ENCODE data around the gene BRI3. TPM values are rescaled to one million over a fixed set of nuclear protein-coding genes. Genes with fewer than 3 reads are reported as not detected.

BRI3 gene
- total RNA-seq, 2 experiments from 2014 or later, result 68.0 to 76.5 TPM

GRCh38 chr7:98295467-98296192, 14.1 kb downstream of the BRI3 start:
- Mint-ChIP-seq H3K9me3 (no peaks in the 10 kb centered on the region), H3K27me3 (no peaks in the 10 kb centered on the region), H3K4me1 (ENCODE audit: low read depth) (no peaks in the 10 kb centered on the region), H3K36me3 (ENCODE audit: low read depth) (peaks cover 14% of the 10 kb centered on the region), H3K4me3 (no peak overlapping the region), H3K27ac (no peak overlapping the region)
- ATAC-seq (ENCODE audit: poor library complexity) (no peak), DNase-seq (no peak)
- TF ChIP-seq CTCF (IDR thresholded peaks at IDR 0.05), result no peak
- no peaks in the 10 kb centered on the region for H3K27me3 ChIP-seq (ENCODE audit: control insufficient read depth in 1 of 2, insufficient read depth in 2 of 2, low read length in 2 of 2)
- H3K4me1 ChIP-seq (ENCODE audit: insufficient read depth, low read length), result no peaks in the 10 kb centered on the region
- no peak overlapping the region for H3K27ac ChIP-seq (ENCODE audit: low read depth in 1 of 2, low read length in 2 of 2)
- intact Hi-C loops (cut with DNase I, micrococcal nuclease), result loop anchor here (5.0 to 10.0 kb wide), 2 partner anchors 449 to 452 kb away; no protein-coding TSS in a partner anchor
- H3K4me3 ChIP-seq (ENCODE audit: low read length), result no peak overlapping the region
- H3K9me3 ChIP-seq (ENCODE audit: control insufficient read depth in 1 of 2, insufficient read depth in 1 of 2, low read length in 2 of 2), result no peaks in the 10 kb centered on the region
- CTCF ChIA-PET, result no interaction called here
- POLR2A ChIA-PET, result no interaction called here
- H3K36me3 ChIP-seq (ENCODE audit: insufficient read depth, low read length), result peaks cover 21% of the 10 kb centered on the region

GRCh38 chr7:98296833-98297232, 15.3 kb downstream of the BRI3 start:
- H3K27me3 Mint-ChIP-seq, result no peaks in the 10 kb centered on the region
- no peak overlapping the region for H3K4me3 Mint-ChIP-seq
- CTCF ChIA-PET, result no interaction called here
- Histone ChIP-seq H3K9me3 (ENCODE audit: control insufficient read depth in 1 of 2, insufficient read depth in 1 of 2, low read length in 2 of 2) (no peaks in the 10 kb centered on the region), H3K4me3 (ENCODE audit: low read length) (no peak overlapping the region), H3K36me3 (ENCODE audit: insufficient read depth, low read length) (peaks cover 14% of the 10 kb centered on the region), H3K27ac (ENCODE audit: low read depth in 1 of 2, low read length in 2 of 2) (no peak overlapping the region), H3K4me1 (ENCODE audit: insufficient read depth, low read length) (no peaks in the 10 kb centered on the region), H3K27me3 (ENCODE audit: control insufficient read depth in 1 of 2, insufficient read depth in 2 of 2, low read length in 2 of 2) (no peaks in the 10 kb centered on the region)
- no peak for TF ChIP-seq CTCF (IDR thresholded peaks at IDR 0.05)
- ATAC-seq (ENCODE audit: poor library complexity) (no peak), DNase-seq (no peak)
- H3K4me1 Mint-ChIP-seq (ENCODE audit: low read depth), result no peaks in the 10 kb centered on the region
- POLR2A ChIA-PET, result no interaction called here
- peaks cover 13% of the 10 kb centered on the region for H3K36me3 Mint-ChIP-seq (ENCODE audit: low read depth)
- intact Hi-C loops (cut with DNase I, micrococcal nuclease), result loop anchor here (5.0 to 10.0 kb wide), 2 partner anchors 448 to 450 kb away; no protein-coding TSS in a partner anchor
- no peaks in the 10 kb centered on the region for H3K9me3 Mint-ChIP-seq
- H3K27ac Mint-ChIP-seq, result no peak overlapping the region

DNA sequence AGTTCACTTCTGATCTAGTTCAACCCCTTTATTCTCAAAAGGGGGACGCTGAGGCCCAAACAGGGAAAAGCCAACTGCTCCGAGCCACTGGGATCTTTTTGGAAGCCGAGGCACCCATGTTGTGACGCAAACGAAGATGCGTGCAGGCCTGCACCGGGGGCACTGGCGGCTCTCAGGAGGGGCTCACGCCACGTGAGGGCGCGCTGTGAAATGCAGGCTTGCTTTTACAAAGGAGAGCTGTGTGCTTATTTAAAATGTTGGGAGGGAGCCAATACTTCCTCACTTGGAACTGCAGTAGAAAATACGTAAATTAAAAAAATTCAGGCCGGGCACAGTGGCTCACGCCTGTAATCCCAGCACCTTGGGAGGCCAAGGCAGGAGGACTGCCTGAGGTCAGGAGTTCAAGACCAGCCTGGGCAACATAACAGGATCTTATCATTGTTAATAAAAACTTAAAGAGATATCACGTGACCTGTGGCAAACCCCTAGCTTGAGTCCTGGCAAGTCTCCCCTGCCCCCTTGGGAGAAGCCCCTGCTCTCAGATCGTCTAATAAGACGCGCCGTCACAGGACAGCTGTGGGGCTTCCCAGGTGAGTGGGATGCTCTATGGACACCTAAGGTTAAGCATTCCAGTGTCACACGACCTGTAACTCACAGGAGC, 16.3 kb downstream of the BRI3 start:
- H3K27ac ChIP-seq (ENCODE audit: low read depth in 1 of 2, low read length in 2 of 2), result no peak overlapping the region
- no peaks in the 10 kb centered on the region for H3K9me3 ChIP-seq (ENCODE audit: control insufficient read depth in 1 of 2, insufficient read depth in 1 of 2, low read length in 2 of 2)
- ATAC-seq (ENCODE audit: poor library complexity), result no peak
- H3K4me3 ChIP-seq (ENCODE audit: low read length), result no peak overlapping the region
- intact Hi-C loops (cut with DNase I, micrococcal nuclease), result loop anchor here (5.0 to 10.0 kb wide), 2 partner anchors 447 to 450 kb away; no protein-coding TSS in a partner anchor
- Mint-ChIP-seq H3K4me3 (no peak overlapping the region), H3K9me3 (no peaks in the 10 kb centered on the region), H3K27ac (no peak overlapping the region), H3K36me3 (ENCODE audit: low read depth) (peaks cover 5% of the 10 kb centered on the region), H3K4me1 (ENCODE audit: low read depth) (no peaks in the 10 kb centered on the region), H3K27me3 (no peaks in the 10 kb centered on the region)
- DNase-seq, result no peak
- TF ChIP-seq CTCF (IDR thresholded peaks at IDR 0.05), result no peak
- POLR2A ChIA-PET, result no interaction called here
- no peaks in the 10 kb centered on the region for H3K4me1 ChIP-seq (ENCODE audit: insufficient read depth, low read length)
- peaks cover 7% of the 10 kb centered on the region for H3K36me3 ChIP-seq (ENCODE audit: insufficient read depth, low read length)
- no peaks in the 10 kb centered on the region for H3K27me3 ChIP-seq (ENCODE audit: control insufficient read depth in 1 of 2, insufficient read depth in 2 of 2, low read length in 2 of 2)
- CTCF ChIA-PET, result no interaction called here
